ENCODE measurements around the gene MRGPRG. TPM values are rescaled to one million over a fixed set of nuclear protein-coding genes. Genes with fewer than 3 reads are reported as not detected.
"Not testable (repeated sequence)": the region's sequence is repeated elsewhere in the genome, so short reads cannot be mapped to it uniquely, and the experiment has no call there.

The MRGPRG gene
- total and polyA plus RNA-seq, 9 of the 15 experiments (the other 6 are each of a cell fraction or from before 2014, with no cell fraction given) = not detected

DNA sequence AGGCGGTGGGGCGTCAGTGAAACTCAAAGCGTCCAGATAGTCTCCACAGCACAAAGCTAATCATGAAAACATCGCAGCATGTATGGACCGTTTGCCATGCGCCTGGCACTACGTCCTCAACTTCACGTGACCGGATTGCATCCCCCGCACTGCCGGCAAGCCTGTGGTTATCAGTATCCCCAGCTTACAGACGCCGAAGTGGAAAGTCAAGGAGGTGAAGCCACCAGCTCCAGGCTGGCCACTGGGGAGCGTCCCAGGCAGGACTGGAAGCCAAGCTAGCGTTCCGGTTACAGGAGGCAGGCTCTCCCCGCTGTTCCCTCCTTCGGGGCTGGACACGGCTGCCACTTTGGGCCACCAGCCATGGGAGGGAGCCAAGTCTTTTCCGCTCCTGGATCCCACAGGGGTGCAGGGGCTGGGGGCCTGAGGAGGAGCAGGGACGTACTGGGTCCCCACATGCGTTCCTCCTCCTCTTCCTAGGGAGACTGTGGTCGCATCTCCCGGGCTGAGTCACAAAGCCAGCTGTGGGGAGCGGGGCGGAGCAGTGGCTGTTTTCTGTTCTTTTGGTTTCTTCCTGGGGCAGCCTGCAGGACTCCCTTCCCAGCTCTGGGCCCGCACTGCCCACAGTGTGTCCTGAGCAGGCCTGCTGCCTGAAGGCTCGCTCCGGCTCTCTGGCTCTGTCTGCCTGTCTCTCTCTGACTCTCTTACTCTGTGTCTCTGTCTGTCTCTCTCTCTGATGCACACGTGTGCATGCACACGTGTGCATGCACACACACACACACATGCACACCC is 49.2 kb downstream of the MRGPRG start (continued):
- TF ChIP-seq, protein P1, sequence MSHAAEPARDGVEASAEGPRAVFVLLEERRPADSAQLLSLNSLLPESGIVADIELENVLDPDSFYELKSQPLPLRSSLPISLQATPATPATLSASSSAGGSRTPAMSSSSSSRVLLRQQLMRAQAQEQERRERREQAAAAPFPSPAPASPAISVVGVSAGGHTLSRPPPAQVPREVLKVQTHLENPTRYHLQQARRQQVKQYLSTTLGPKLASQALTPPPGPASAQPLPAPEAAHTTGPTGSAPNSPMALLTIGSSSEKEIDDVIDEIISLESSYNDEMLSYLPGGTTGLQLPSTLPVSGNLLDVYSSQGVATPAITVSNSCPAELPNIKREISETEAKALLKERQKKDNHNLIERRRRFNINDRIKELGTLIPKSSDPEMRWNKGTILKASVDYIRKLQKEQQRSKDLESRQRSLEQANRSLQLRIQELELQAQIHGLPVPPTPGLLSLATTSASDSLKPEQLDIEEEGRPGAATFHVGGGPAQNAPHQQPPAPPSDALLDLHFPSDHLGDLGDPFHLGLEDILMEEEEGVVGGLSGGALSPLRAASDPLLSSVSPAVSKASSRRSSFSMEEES (CRISPR knock-in tag; IDR thresholded peaks at IDR 0.05) = peak; percentile 73
- TF ChIP-seq ZBTB1 (CRISPR knock-in tag; IDR thresholded peaks at IDR 0.05; ENCODE audit: borderline replicate concordance, low read depth) (no peak; the same call in 1 of the 2 replicates), SMAD3 (CRISPR knock-in tag; conservative IDR thresholded peaks at IDR 0.05) (no peak), TAF9B (IDR thresholded peaks at IDR 0.05; ENCODE audit: partially characterized antibody) (no peak), SP1 (CRISPR knock-in tag; IDR thresholded peaks at IDR 0.05) (no peak; the same call in none of the 2 replicates), ZFX (CRISPR knock-in tag; IDR thresholded peaks at IDR 0.05) (peak; percentile 67; the same call in 1 of the 2 replicates)

GRCh38 chr11:3168742-3169254 is 49.8 kb downstream of the MRGPRG start:
- intact Hi-C loops (cut with micrococcal nuclease) = loop anchor here (2.0 to 10.0 kb wide), 2 partner anchors 48 to 54 kb away; no protein-coding TSS in a partner anchor
- H3K9me3 ChIP-seq (replicated peaks; ENCODE audit: control insufficient read depth, insufficient read depth, low read depth, low read length); CTCF ChIA-PET (ENCODE audit: low intra/inter-chr PET ratio); H3K79me2 ChIP-seq (ENCODE audit: control insufficient read depth, insufficient read depth, low read length); FAIRE-seq; H3K36me3 ChIP-seq (ENCODE audit: control insufficient read depth, insufficient read depth, low read length); H3K9me1 ChIP-seq (ENCODE audit: control insufficient read depth, insufficient read depth, low read length); H4K20me1 ChIP-seq (replicated peaks; ENCODE audit: control insufficient read depth, insufficient read depth, low read length); BruUV-seq (replicated peaks); H3K27me3 ChIP-seq (ENCODE audit: control insufficient read depth in 2 of 2, insufficient read depth in 2 of 2, low read length in 2 of 2); in situ Hi-C loops (cut with MboI); ATAC-seq; DNase-seq (ENCODE audit: extremely low read depth in 1 of 4, low spot score in 3 of 4): not testable (repeated sequence)
- Histone ChIP-seq H3K4me1 (replicated peaks in 1 of 2; ENCODE audit: control insufficient read depth in 2 of 2, insufficient read depth in 2 of 2, low read length in 2 of 2) (peaks cover 31 to 71% of the 10 kb centered on the region in 2 experiments), H3K9ac (ENCODE audit: insufficient read depth in 1 of 2, low read depth in 2 of 2, low read length in 2 of 2) (peak overlapping the region; percentile 58 to 88; a peak in 2 of 4 replicates), H3K27ac (ENCODE audit: extremely low read depth, low read depth, low read length) (peak overlapping the region; percentile 72), H2AFZ (ENCODE audit: low read depth, low read length) (peak overlapping the region; percentile 96), H3K4me2 (ENCODE audit: insufficient read depth, low read length) (peak overlapping the region; percentile 76), H3K4me3 (peak overlapping the region; percentile 19; the same call in 1 of the 2 replicates)
- POLR2A ChIA-PET = interaction anchor here (0.9 to 1.0 kb wide), 2 partner anchors 15 to 25 kb away, joined by 3 to 4 read pairs; no protein-coding TSS in a partner anchor
- TF ChIP-seq TGIF2 (CRISPR knock-in tag; IDR thresholded peaks at IDR 0.05) = 0 out of 2 replicates have a peak, but pooled peaks have one; percentile 38
- TF ChIP-seq KAT7 (CRISPR knock-in tag; IDR thresholded peaks at IDR 0.05; ENCODE audit: borderline replicate concordance) = peak; percentile 79; the same call in 1 of the 2 replicates
- TF ChIP-seq CHD4 (IDR thresholded peaks at IDR 0.05; ENCODE audit: insufficient read depth, insufficient replicate concordance, low read depth, low read length, poor library complexity, severe bottlenecking) = peak; percentile 75
- TF ChIP-seq, protein P2, sequence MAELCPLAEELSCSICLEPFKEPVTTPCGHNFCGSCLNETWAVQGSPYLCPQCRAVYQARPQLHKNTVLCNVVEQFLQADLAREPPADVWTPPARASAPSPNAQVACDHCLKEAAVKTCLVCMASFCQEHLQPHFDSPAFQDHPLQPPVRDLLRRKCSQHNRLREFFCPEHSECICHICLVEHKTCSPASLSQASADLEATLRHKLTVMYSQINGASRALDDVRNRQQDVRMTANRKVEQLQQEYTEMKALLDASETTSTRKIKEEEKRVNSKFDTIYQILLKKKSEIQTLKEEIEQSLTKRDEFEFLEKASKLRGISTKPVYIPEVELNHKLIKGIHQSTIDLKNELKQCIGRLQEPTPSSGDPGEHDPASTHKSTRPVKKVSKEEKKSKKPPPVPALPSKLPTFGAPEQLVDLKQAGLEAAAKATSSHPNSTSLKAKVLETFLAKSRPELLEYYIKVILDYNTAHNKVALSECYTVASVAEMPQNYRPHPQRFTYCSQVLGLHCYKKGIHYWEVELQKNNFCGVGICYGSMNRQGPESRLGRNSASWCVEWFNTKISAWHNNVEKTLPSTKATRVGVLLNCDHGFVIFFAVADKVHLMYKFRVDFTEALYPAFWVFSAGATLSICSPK (IDR thresholded peaks at IDR 0.05; ENCODE audit: borderline replicate concordance) = 0 out of 2 replicates have a peak, but pooled peaks have one; percentile 12
- TF ChIP-seq RBM25 (IDR thresholded peaks at IDR 0.05; ENCODE audit: low read depth, low read length, severe bottlenecking) = peak; percentile 70
- peak; percentile 91 for TF ChIP-seq ADNP (tag; IDR thresholded peaks at IDR 0.05)
- WGBS (ENCODE audit: insufficient coverage, low coverage, missing lambda C conversion rate) = 12% methylated on average over 17 of the region's 17 CpGs

Data from K562 (cell line).